ENCODE data around the gene SLX9.

DNA sequence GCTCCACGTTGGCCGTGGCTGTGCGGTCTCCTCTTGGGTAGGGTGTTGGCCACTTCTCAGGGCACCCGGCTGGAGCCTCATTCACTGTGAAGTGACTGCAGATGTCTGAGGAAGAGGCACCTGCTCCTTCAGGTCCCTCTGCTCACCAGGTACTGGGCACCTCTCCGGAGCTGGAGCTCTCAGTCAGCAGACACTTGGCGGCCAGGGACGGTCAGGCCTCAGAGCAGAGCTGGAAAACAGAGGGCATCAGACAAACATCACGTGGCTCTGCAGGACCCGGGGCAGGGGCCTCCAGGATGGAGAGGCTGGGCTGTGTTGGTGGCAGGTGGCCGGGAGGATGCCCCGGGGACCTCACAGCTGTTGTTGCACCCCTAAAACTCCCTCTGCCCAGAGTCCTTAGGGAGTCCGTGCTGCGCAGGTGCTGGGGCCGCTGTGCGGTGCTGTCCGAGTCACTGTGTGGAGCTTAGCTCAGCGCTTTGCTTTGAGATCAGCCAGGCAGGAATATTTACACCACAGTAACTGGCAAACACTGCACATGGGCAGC, 59.7 kb downstream of the SLX9 start:
- TF ChIP-seq, protein P1, sequence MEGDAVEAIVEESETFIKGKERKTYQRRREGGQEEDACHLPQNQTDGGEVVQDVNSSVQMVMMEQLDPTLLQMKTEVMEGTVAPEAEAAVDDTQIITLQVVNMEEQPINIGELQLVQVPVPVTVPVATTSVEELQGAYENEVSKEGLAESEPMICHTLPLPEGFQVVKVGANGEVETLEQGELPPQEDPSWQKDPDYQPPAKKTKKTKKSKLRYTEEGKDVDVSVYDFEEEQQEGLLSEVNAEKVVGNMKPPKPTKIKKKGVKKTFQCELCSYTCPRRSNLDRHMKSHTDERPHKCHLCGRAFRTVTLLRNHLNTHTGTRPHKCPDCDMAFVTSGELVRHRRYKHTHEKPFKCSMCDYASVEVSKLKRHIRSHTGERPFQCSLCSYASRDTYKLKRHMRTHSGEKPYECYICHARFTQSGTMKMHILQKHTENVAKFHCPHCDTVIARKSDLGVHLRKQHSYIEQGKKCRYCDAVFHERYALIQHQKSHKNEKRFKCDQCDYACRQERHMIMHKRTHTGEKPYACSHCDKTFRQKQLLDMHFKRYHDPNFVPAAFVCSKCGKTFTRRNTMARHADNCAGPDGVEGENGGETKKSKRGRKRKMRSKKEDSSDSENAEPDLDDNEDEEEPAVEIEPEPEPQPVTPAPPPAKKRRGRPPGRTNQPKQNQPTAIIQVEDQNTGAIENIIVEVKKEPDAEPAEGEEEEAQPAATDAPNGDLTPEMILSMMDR (IDR thresholded peaks at IDR 0.05) = no peak
- no peak for TF ChIP-seq POLR2A (IDR thresholded peaks at IDR 0.05)

Data from uterus (tissue), 2 donors.